Parathyroid adenoma (tissue), 2 donors: ENCODE measurements around the gene EML1.

Source experiments
- H2AFZ ChIP-seq: fragments of 300-600 bp; sonication (generic); one replicate; pipeline ENCODE4 v1.7.0; 2017; ENCODE audit warnings: antibody characterized with exemption, mild to moderate bottlenecking
- H3K27ac ChIP-seq: fragments of 300-600 bp; sonication (generic); one replicate; pipeline ENCODE4 v1.7.0; 2017
- H3K27me3 ChIP-seq: fragments of 300-600 bp; sonication (generic); one replicate; pipeline ENCODE4 v1.7.0; 2017; ENCODE audit warnings: low read length; ENCODE audit not compliant: control insufficient read depth, insufficient read depth
- H3K36me3 ChIP-seq: fragments of 300-600 bp; sonication (generic); one replicate; pipeline ENCODE4 v1.7.0; 2017; ENCODE audit warnings: low read length; ENCODE audit not compliant: control insufficient read depth, insufficient read depth
- H3K4me1 ChIP-seq: fragments of 300-600 bp; sonication (generic); one replicate; pipeline ENCODE4 v1.7.0; 2017; ENCODE audit warnings: control low read depth
- H3K4me2 ChIP-seq: fragments of 300-600 bp; sonication (generic); one replicate; pipeline ENCODE4 v1.7.0; 2017; ENCODE audit warnings: low read length
- H3K4me3 ChIP-seq: fragments of 300-600 bp; sonication (generic); one replicate; pipeline ENCODE4 v1.7.0; 2017; ENCODE audit warnings: low read depth, low read length
- H3K79me2 ChIP-seq: fragments of 300-600 bp; sonication (generic); one replicate; pipeline ENCODE4 v1.7.0; 2017; ENCODE audit warnings: control low read depth
- H3K9ac ChIP-seq: fragments of 300-600 bp; sonication (generic); one replicate; pipeline ENCODE4 v1.7.0; 2017; ENCODE audit warnings: mild to moderate bottlenecking
- H3K9me3 ChIP-seq: fragments of 300-600 bp; sonication (generic); one replicate; pipeline ENCODE4 v1.7.0; 2017; ENCODE audit warnings: low read length; ENCODE audit not compliant: control insufficient read depth
- CTCF ChIP-seq: fragments of 300-600 bp; sonication (generic); IDR thresholded peaks from one replicate; pipeline ENCODE4 v1.7.0; 2017; ENCODE audit warnings: antibody characterized with exemption, mild to moderate bottlenecking
- donor health status: primary hyperparathyroidism.

The EML1 gene

GRCh38 chr14:99918781-99919180 lies 125.6 kb downstream of the EML1 start:
- H3K27me3 ChIP-seq: no peaks in the 10 kb centered on the region
- no peaks in the 10 kb centered on the region for H3K9me3 ChIP-seq
- H3K27ac ChIP-seq: no peak overlapping the region
- no peak overlapping the region for H3K9ac ChIP-seq
- no peaks in the 10 kb centered on the region for H3K79me2 ChIP-seq
- H3K36me3 ChIP-seq: no peaks in the 10 kb centered on the region
- no peak overlapping the region for H2AFZ ChIP-seq
- H3K4me1 ChIP-seq: no peaks in the 10 kb centered on the region
- no peak for TF ChIP-seq CTCF
- H3K4me2 ChIP-seq: no peak overlapping the region
- H3K4me3 ChIP-seq: no peak overlapping the region

- H3K27me3 ChIP-seq: no peaks in the 10 kb centered on the region
- H3K27ac ChIP-seq: no peak overlapping the region
- H3K9me3 ChIP-seq: no peaks in the 10 kb centered on the region
- H3K79me2 ChIP-seq: no peaks in the 10 kb centered on the region
- no peak overlapping the region for H3K4me3 ChIP-seq
- no peaks in the 10 kb centered on the region for H3K36me3 ChIP-seq
- no peak overlapping the region for H3K9ac ChIP-seq
- TF ChIP-seq CTCF: no peak
- no peak overlapping the region for H2AFZ ChIP-seq
- H3K4me1 ChIP-seq: no peaks in the 10 kb centered on the region
- H3K4me2 ChIP-seq: no peak overlapping the region
These were observed 128.2 kb downstream of the EML1 start for GRCh38 chr14:99921425-99921824.

- Histone ChIP-seq H3K36me3 (no peaks in the 10 kb centered on the region), H3K9me3 (no peaks in the 10 kb centered on the region), H3K9ac (no peak overlapping the region), H3K4me3 (no peak overlapping the region), H2AFZ (no peak overlapping the region), H3K27ac (no peak overlapping the region), H3K79me2 (no peaks in the 10 kb centered on the region), H3K27me3 (no peaks in the 10 kb centered on the region), H3K4me1 (no peaks in the 10 kb centered on the region), H3K4me2 (no peak overlapping the region)
- TF ChIP-seq CTCF: no peak
These were observed 131.2 kb downstream of the EML1 start for GRCh38 chr14:99924379-99924778.

- no peaks in the 10 kb centered on the region for H3K27me3 ChIP-seq
- no peak for TF ChIP-seq CTCF
- H3K36me3 ChIP-seq: no peaks in the 10 kb centered on the region
These were observed 132.3 kb downstream of the EML1 start for GRCh38 chr14:99925471-99925870.

GRCh38 chr14:99928963-99929362 lies 135.8 kb downstream of the EML1 start:
- Histone ChIP-seq H3K9me3 (no peaks in the 10 kb centered on the region), H3K79me2 (no peaks in the 10 kb centered on the region), H3K36me3 (no peaks in the 10 kb centered on the region), H3K4me1 (no peaks in the 10 kb centered on the region), H3K4me3 (no peak overlapping the region), H2AFZ (no peak overlapping the region), H3K9ac (no peak overlapping the region), H3K4me2 (no peak overlapping the region), H3K27ac (no peak overlapping the region), H3K27me3 (no peaks in the 10 kb centered on the region)
- no peak for TF ChIP-seq CTCF

More at GRCh38 chr14:99925471-99925870, 132.3 kb downstream of the EML1 start:
- Histone ChIP-seq H3K9ac (no peak overlapping the region), H3K9me3 (no peaks in the 10 kb centered on the region), H3K79me2 (no peaks in the 10 kb centered on the region), H3K4me2 (no peak overlapping the region), H3K4me1 (no peaks in the 10 kb centered on the region), H3K4me3 (no peak overlapping the region), H2AFZ (no peak overlapping the region), H3K27ac (no peak overlapping the region)
